ENCODE data around the gene IFT81. TPM values are rescaled to one million over a fixed set of nuclear protein-coding genes. Genes with fewer than 3 reads are reported as not detected.

Gene IFT81
- total RNA-seq, 1 donor from 2014 or later, result 8.9 TPM

- Mint-ChIP-seq H3K36me3 (ENCODE audit: low read depth) (no peaks in the 10 kb centered on the region), H3K9me3 (ENCODE audit: low read depth) (no peaks in the 10 kb centered on the region), H3K27ac (ENCODE audit: unreplicated experiment) (no peak overlapping the region), H3K27me3 (ENCODE audit: low read depth) (no peaks in the 10 kb centered on the region), H3K4me1 (ENCODE audit: low read depth) (peaks cover 25% of the 10 kb centered on the region), H3K4me3 (ENCODE audit: unreplicated experiment) (no peak overlapping the region)
- no peak for DNase-seq (ENCODE audit: low spot score)
- TF ChIP-seq, protein P1, sequence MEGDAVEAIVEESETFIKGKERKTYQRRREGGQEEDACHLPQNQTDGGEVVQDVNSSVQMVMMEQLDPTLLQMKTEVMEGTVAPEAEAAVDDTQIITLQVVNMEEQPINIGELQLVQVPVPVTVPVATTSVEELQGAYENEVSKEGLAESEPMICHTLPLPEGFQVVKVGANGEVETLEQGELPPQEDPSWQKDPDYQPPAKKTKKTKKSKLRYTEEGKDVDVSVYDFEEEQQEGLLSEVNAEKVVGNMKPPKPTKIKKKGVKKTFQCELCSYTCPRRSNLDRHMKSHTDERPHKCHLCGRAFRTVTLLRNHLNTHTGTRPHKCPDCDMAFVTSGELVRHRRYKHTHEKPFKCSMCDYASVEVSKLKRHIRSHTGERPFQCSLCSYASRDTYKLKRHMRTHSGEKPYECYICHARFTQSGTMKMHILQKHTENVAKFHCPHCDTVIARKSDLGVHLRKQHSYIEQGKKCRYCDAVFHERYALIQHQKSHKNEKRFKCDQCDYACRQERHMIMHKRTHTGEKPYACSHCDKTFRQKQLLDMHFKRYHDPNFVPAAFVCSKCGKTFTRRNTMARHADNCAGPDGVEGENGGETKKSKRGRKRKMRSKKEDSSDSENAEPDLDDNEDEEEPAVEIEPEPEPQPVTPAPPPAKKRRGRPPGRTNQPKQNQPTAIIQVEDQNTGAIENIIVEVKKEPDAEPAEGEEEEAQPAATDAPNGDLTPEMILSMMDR (IDR thresholded peaks at IDR 0.05), result no peak
Measured at GRCh38 chr12:110234755-110235154, 110.6 kb downstream of the IFT81 start.

- H3K36me3 Mint-ChIP-seq (ENCODE audit: low read depth), result peaks cover 2% of the 10 kb centered on the region
- no peak overlapping the region for H3K27ac Mint-ChIP-seq (ENCODE audit: unreplicated experiment)
- H3K27me3 Mint-ChIP-seq (ENCODE audit: low read depth), result no peaks in the 10 kb centered on the region
- TF ChIP-seq, protein P1 (IDR thresholded peaks at IDR 0.05), result no peak
- no peaks in the 10 kb centered on the region for H3K9me3 Mint-ChIP-seq (ENCODE audit: low read depth)
- no peak for DNase-seq (ENCODE audit: low spot score)
- peaks cover 25% of the 10 kb centered on the region for H3K4me1 Mint-ChIP-seq (ENCODE audit: low read depth)
- H3K4me3 Mint-ChIP-seq (ENCODE audit: unreplicated experiment), result no peak overlapping the region
Measured at GRCh38 chr12:110235383-110235782, 111.2 kb downstream of the IFT81 start.

- Mint-ChIP-seq H3K4me3 (ENCODE audit: unreplicated experiment) (no peak overlapping the region), H3K36me3 (ENCODE audit: low read depth) (peaks cover 11% of the 10 kb centered on the region), H3K27me3 (ENCODE audit: low read depth) (no peaks in the 10 kb centered on the region), H3K9me3 (ENCODE audit: low read depth) (no peaks in the 10 kb centered on the region), H3K27ac (ENCODE audit: unreplicated experiment) (no peak overlapping the region), H3K4me1 (ENCODE audit: low read depth) (peaks cover 21% of the 10 kb centered on the region)
- TF ChIP-seq, protein P1 (IDR thresholded peaks at IDR 0.05), result no peak
- DNase-seq (ENCODE audit: low spot score), result no peak
Measured at GRCh38 chr12:110243227-110243626, 119.1 kb downstream of the IFT81 start.

DNA sequence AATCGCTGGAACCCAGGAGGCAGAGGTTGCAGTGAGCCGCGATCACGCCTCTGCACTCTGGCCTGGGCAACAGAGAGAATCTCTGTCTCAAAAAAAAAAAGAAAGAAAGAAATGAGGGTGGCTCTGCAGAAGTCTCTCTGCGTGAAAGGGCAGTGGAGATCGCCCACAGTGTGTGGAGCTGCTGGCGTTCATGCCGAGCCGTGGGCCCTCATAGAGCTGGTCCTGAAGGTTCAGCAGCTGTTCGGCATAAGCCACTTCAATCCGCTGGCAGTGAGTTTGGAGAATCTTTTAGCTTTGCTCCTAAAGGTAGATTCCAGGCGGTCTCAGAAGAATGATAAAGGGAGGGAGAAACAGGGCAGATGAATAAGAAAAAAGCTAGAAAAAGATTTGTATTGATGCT lies 120.2 kb downstream of the IFT81 start:
- peaks cover 11% of the 10 kb centered on the region for H3K36me3 Mint-ChIP-seq (ENCODE audit: low read depth)
- H3K27me3 Mint-ChIP-seq (ENCODE audit: low read depth), result no peaks in the 10 kb centered on the region
- H3K4me1 Mint-ChIP-seq (ENCODE audit: low read depth), result peaks cover 32% of the 10 kb centered on the region
- DNase-seq (ENCODE audit: low spot score), result no peak
- no peak overlapping the region for H3K4me3 Mint-ChIP-seq (ENCODE audit: unreplicated experiment)
- no peaks in the 10 kb centered on the region for H3K9me3 Mint-ChIP-seq (ENCODE audit: low read depth)
- H3K27ac Mint-ChIP-seq (ENCODE audit: unreplicated experiment), result no peak overlapping the region
- TF ChIP-seq, protein P1 (IDR thresholded peaks at IDR 0.05), result no peak

- Mint-ChIP-seq H3K27me3 (ENCODE audit: low read depth) (no peaks in the 10 kb centered on the region), H3K36me3 (ENCODE audit: low read depth) (peaks cover 11% of the 10 kb centered on the region), H3K4me3 (ENCODE audit: unreplicated experiment) (no peak overlapping the region), H3K4me1 (ENCODE audit: low read depth) (peaks cover 36% of the 10 kb centered on the region), H3K9me3 (ENCODE audit: low read depth) (no peaks in the 10 kb centered on the region), H3K27ac (ENCODE audit: unreplicated experiment) (no peak overlapping the region)
- DNase-seq (ENCODE audit: low spot score), result no peak
- TF ChIP-seq, protein P1 (IDR thresholded peaks at IDR 0.05), result no peak
Measured at GRCh38 chr12:110244829-110245228, 120.7 kb downstream of the IFT81 start.
